CD14-positive monocyte (primary cell): ENCODE data around the gene AHCYL1. TPM values are rescaled to one million over a fixed set of nuclear protein-coding genes. Genes with fewer than 3 reads are reported as not detected.

Experiments used
- DNase-seq, 3 donors: peaks; one replicate each; pipeline ENCODE4 v3.0.0-alpha.2; 2011 to 2022
- H2AFZ ChIP-seq: 2 replicates; pipeline ENCODE4 v1.6.0; 2012; ENCODE audit warnings: mild to moderate bottlenecking, low read depth, low read length, inconsistent platforms; ENCODE audit not compliant: insufficient read depth, poor library complexity, severe bottlenecking
- H3K27ac ChIP-seq, 2 donors: 1 replicate in 1 of 2; 2 replicates in 1 of 2; pipeline ENCODE4 v1.5.1; 2012 to 2013; ENCODE audit warnings: low read length in 2 of 2, control low read depth in 1 of 2, inconsistent platforms in 1 of 2, low read depth in 1 of 2, mild to moderate bottlenecking in 1 of 2
- H3K27me3 ChIP-seq, 2 donors: one replicate each; pipeline versions ENCODE4 v1.6.0 to v1.6.1; 2011 to 2013; ENCODE audit warnings: low read length in 2 of 2; ENCODE audit not compliant: control insufficient read depth in 2 of 2, insufficient read depth in 2 of 2
- H3K36me3 ChIP-seq, 2 donors: replicated peaks in 1 of 2; 1 replicate in 1 of 2; 2 replicates in 1 of 2; pipeline versions ENCODE4 v1.5.1 to v1.6.1; 2012 to 2013; ENCODE audit warnings: low read length in 2 of 2, control low read depth in 1 of 2, inconsistent platforms in 1 of 2, mild to moderate bottlenecking in 1 of 2; ENCODE audit not compliant: insufficient read depth in 2 of 2, control insufficient read depth in 1 of 2
- H3K4me1 ChIP-seq, 2 donors: 1 replicate in 1 of 2; 2 replicates in 1 of 2; pipeline versions ENCODE4 v1.5.1 to v1.6.1; 2012 to 2013; ENCODE audit warnings: low read length in 2 of 2, control low read depth in 1 of 2, inconsistent platforms in 1 of 2, mild to moderate bottlenecking in 1 of 2, moderate library complexity in 1 of 2; ENCODE audit not compliant: insufficient read depth in 2 of 2, control insufficient read depth in 1 of 2
- H3K4me2 ChIP-seq: replicated peaks from 2 replicates; pipeline ENCODE3; 2012; ENCODE audit warnings: low read length, moderate library complexity, mild to moderate bottlenecking; ENCODE audit not compliant: poor library complexity, severe bottlenecking; ENCODE audit errors: extremely low read depth
- H3K4me3 ChIP-seq, 3 experiments: fragments of 200-600 bp in 1 of 3; sonication (generic) in 1 of 3; replicated peaks in 1 of 3; 1 replicate in 2 of 3; 2 replicates in 1 of 3; pipeline ENCODE4 v1.5.1; 2011 to 2013; ENCODE audit warnings: low read length in 3 of 3, mild to moderate bottlenecking in 3 of 3, control low read depth in 2 of 3, low read depth in 2 of 3, inconsistent platforms in 1 of 3, moderate library complexity in 1 of 3
- H3K79me2 ChIP-seq: 2 replicates; pipeline ENCODE4 v1.6.0; 2012; ENCODE audit warnings: mild to moderate bottlenecking, control low read depth, inconsistent platforms, low read length, moderate library complexity; ENCODE audit not compliant: insufficient read depth
- H3K9ac ChIP-seq: 2 replicates; pipeline ENCODE4 v1.6.0; 2017; ENCODE audit warnings: low read length, mild to moderate bottlenecking; ENCODE audit not compliant: insufficient read depth, poor library complexity, severe bottlenecking
- H3K9me3 ChIP-seq, 2 donors: replicated peaks in 1 of 2; 1 replicate in 1 of 2; 2 replicates in 1 of 2; pipeline versions ENCODE4 v1.5.1 to v1.6.1; 2012 to 2013; ENCODE audit warnings: low read length in 2 of 2, control low read depth in 1 of 2; ENCODE audit not compliant: control insufficient read depth in 1 of 2, insufficient read depth in 1 of 2
- H4K20me1 ChIP-seq: 2 replicates; pipeline ENCODE4 v1.6.0; 2012; ENCODE audit warnings: mild to moderate bottlenecking, low read length, control low read depth, moderate library complexity; ENCODE audit not compliant: insufficient read depth
- H3K27ac Mint-ChIP-seq, 7 donors: one replicate each; pipeline ENCODE4 v1.8.0; 2020; ENCODE audit warnings: mild to moderate bottlenecking in 7 of 7, mixed read lengths in 7 of 7, moderate library complexity in 6 of 7, inconsistent platforms in 2 of 7
- H3K27me3 Mint-ChIP-seq, 3 donors: one replicate each; pipeline ENCODE4 v1.8.0; 2021 to 2022; ENCODE audit warnings: low read depth in 3 of 3, mild to moderate bottlenecking in 3 of 3, mixed read lengths in 3 of 3, moderate library complexity in 3 of 3, inconsistent platforms in 1 of 3
- H3K36me3 Mint-ChIP-seq, 2 donors: one replicate each; pipeline ENCODE4 v1.8.0; 2020; ENCODE audit warnings: mixed read lengths in 2 of 2, inconsistent platforms in 1 of 2, mild to moderate bottlenecking in 1 of 2
- H3K4me1 Mint-ChIP-seq: one replicate; pipeline ENCODE4 v1.8.0; 2020; ENCODE audit warnings: mild to moderate bottlenecking, mixed read lengths
- H3K4me3 Mint-ChIP-seq, 2 donors: one replicate each; pipeline ENCODE4 v1.8.0; 2020; ENCODE audit warnings: mild to moderate bottlenecking in 2 of 2, mixed read lengths in 2 of 2, moderate library complexity in 1 of 2
- H3K9me3 Mint-ChIP-seq, 7 donors: one replicate each; pipeline ENCODE4 v1.8.0; 2020 to 2022; ENCODE audit warnings: mixed read lengths in 7 of 7, mild to moderate bottlenecking in 6 of 7, moderate library complexity in 6 of 7, inconsistent platforms in 2 of 7
- CTCF ChIP-seq: fragments of 200-600 bp; IDR thresholded peaks from one replicate; pipeline ENCODE4 v1.8.0; 2022; ENCODE audit warnings: antibody characterized with exemption, mild to moderate bottlenecking
- WGBS: methylation state at CpG from one replicate; pipeline ENCODE4 v1.1.5; 2013; ENCODE audit warnings: missing lambda C conversion rate; ENCODE audit not compliant: insufficient coverage; 5-methylcytosine and 5-hydroxymethylcytosine counted together
- intact Hi-C, 2 donors: fragments of 100-400 bp; cut with micrococcal nuclease; formaldehyde crosslinking; loops; one replicate each; pipeline versions ENCODE4 v1.15.0 to v1.15.1; 2023
- polyA plus RNA-seq, 3 donors: library from polyadenylated mRNA; depleted of rRNA in 1 of 3; unstranded in 2 of 3; stranded (reverse) in 1 of 3; fragments of 300-500 nt in 2 of 3; fragments of >200 nt in 1 of 3; fragmentation: Illumina TruSeq in 2 of 3; gene quantifications; 1 replicate in 2 of 3; 2 replicates in 1 of 3; pipeline ENCODE4 v1.2.3, GENCODE V29; 2012 to 2021

The AHCYL1 gene
- polyA plus RNA-seq, 3 donors = 39.1 to 63.9 (median 48.8) TPM

DNA sequence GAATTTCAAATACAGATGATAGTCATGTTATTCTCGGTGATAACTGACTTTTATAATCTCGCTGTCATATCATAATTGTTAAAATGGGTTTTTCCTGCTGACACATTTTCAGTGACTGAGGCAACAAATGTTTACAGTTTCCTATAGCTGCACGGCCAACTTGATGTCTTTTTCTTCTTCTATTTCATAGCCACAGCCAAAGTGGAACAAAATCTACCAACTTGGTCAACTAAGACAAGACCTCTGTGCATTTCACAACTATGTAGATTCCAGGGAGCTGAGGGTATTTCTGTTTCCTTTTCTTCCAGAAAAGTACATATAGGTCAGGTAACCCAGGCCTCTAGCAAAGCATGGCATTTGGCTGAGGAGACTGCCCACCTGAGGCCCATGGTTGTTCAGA lies 10.4 kb upstream of the AHCYL1 start:
- Histone ChIP-seq H3K27me3 (no peaks in the 10 kb centered on the region), H3K27ac (no peak overlapping the region), H2AFZ (no peak overlapping the region), H3K9me3 (peaks cover 3 to 5% of the 10 kb centered on the region in 2 donors), H3K79me2 (no peaks in the 10 kb centered on the region), H3K9ac (no peak overlapping the region), H3K36me3 (no peaks in the 10 kb centered on the region), H3K4me1 (no peaks in the 10 kb centered on the region), H3K4me2 (no peak overlapping the region), H3K4me3 (no peak overlapping the region), H4K20me1 (no peaks in the 10 kb centered on the region)
- Mint-ChIP-seq H3K36me3 (no peaks in the 10 kb centered on the region), H3K9me3 (peaks cover 0 to 6% (median 4%) of the 10 kb centered on the region in 7 donors), H3K4me3 (no peak overlapping the region), H3K27me3 (peaks cover 0 to 2% (median 2%) of the 10 kb centered on the region in 3 donors), H3K4me1 (peaks cover 5% of the 10 kb centered on the region), H3K27ac (no peak overlapping the region)
- intact Hi-C loops = no loop called here
- TF ChIP-seq CTCF = no peak
- no CpG with 5 or more reads among the region's 3 CpGs for WGBS
- no peak for DNase-seq

- WGBS = 100% methylated on average over 1 of the region's 3 CpGs
- Histone ChIP-seq H3K79me2 (no peaks in the 10 kb centered on the region), H3K27ac (no peak overlapping the region), H3K9me3 (no peaks in the 10 kb centered on the region), H3K9ac (no peak overlapping the region), H3K4me1 (no peaks in the 10 kb centered on the region), H3K4me2 (no peak overlapping the region), H3K36me3 (no peaks in the 10 kb centered on the region), H3K4me3 (no peak overlapping the region), H3K27me3 (no peaks in the 10 kb centered on the region), H4K20me1 (no peaks in the 10 kb centered on the region), H2AFZ (no peak overlapping the region)
- Mint-ChIP-seq H3K36me3 (no peaks in the 10 kb centered on the region), H3K27me3 (peaks cover 2 to 7% (median 3%) of the 10 kb centered on the region in 3 donors), H3K27ac (no peak overlapping the region), H3K4me1 (peaks cover 4% of the 10 kb centered on the region), H3K4me3 (no peak overlapping the region), H3K9me3 (no peaks in the 10 kb centered on the region)
- intact Hi-C loops = no loop called here
- DNase-seq = no peak
- TF ChIP-seq CTCF = no peak
Observed at GRCh38 chr1:109975718-109976117, 8.8 kb upstream of the AHCYL1 start.
